Lower lobe of right lung (tissue), 2 donors: Measurements from ENCODE around the gene HSPBAP1. TPM values are rescaled to one million over a fixed set of nuclear protein-coding genes. Genes with fewer than 3 reads are reported as not detected.
"Not testable (repeated sequence)": the region's sequence is repeated elsewhere in the genome, so short reads cannot be mapped to it uniquely, and the experiment has no call there.

ENCODE experiments used
- ATAC-seq, 2 donors: fragments of 200-7000 bp; cut with Tn5 transposase; one replicate each; pipeline ENCODE4 v1.9.1; 2020 to 2022; ENCODE audit warnings: mild to moderate bottlenecking in 2 of 2, moderate library complexity in 2 of 2
- DNase-seq: peaks from one replicate; pipeline ENCODE4 v3.0.0-alpha.2; 2020
- H3K27ac ChIP-seq: fragments of 200-600 bp; one replicate; pipeline ENCODE4 v1.8.0; 2022
- H3K27me3 ChIP-seq: fragments of 200-600 bp; one replicate; pipeline ENCODE4 v1.8.0; 2022; ENCODE audit warnings: low read depth
- H3K36me3 ChIP-seq: fragments of 200-600 bp; one replicate; pipeline ENCODE4 v1.8.0; 2022; ENCODE audit warnings: mild to moderate bottlenecking
- H3K4me1 ChIP-seq: fragments of 200-600 bp; one replicate; pipeline ENCODE4 v1.8.0; 2022
- H3K4me3 ChIP-seq: fragments of 200-600 bp; one replicate; pipeline ENCODE4 v1.8.0; 2022; ENCODE audit warnings: mild to moderate bottlenecking
- H3K9me3 ChIP-seq: fragments of 200-600 bp; one replicate; pipeline ENCODE4 v1.8.0; 2022
- intact Hi-C: fragments of 100-400 bp; cut with DNase I; formaldehyde crosslinking; loops from one replicate; pipeline ENCODE4 v1.11.0; 2022
- total RNA-seq: library from RNA; stranded (reverse); fragmentation: NEBNext Ultra II Directional; extraction: Animal tissue kit (Norgen Biotek cat#: 25700); gene quantifications from one replicate; pipeline ENCODE4 v1.2.1, GENCODE V29; 2021
- TF ChIP-seq, protein P1 (sequence below): fragments of 200-600 bp; IDR thresholded peaks from one replicate; pipeline ENCODE4 v1.8.0; 2022; ENCODE audit warnings: antibody characterized with exemption, mild to moderate bottlenecking
- donor health status: DM: no; HTN: yes; CAD: no; lungs with severe emphysema.

HSPBAP1 gene
- total RNA-seq, 1 donor from 2014 or later: 15.4 TPM

DNA sequence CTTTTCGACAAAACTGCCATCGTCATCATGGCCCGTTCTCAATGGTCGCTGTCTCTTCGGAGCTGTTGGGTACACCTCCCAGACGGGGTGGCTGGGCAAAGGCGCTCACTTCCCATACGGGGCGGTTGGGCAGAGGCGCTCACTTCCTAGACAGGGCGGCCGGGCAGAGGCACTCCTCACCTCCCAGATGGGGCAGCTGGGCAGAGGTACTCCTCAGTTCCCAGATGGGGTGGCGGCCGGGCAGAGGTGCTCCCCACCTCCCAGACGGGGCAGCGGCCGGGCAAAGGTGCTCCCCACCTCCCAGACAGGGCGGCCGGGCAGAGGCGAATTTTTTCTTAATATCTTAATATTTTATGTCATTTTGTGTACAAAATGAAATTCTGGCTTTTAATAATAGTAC lies 68.5 kb downstream of the HSPBAP1 start:
- no peak for ATAC-seq
- no peaks in the 10 kb centered on the region for H3K27me3 ChIP-seq
- TF ChIP-seq, protein P1, sequence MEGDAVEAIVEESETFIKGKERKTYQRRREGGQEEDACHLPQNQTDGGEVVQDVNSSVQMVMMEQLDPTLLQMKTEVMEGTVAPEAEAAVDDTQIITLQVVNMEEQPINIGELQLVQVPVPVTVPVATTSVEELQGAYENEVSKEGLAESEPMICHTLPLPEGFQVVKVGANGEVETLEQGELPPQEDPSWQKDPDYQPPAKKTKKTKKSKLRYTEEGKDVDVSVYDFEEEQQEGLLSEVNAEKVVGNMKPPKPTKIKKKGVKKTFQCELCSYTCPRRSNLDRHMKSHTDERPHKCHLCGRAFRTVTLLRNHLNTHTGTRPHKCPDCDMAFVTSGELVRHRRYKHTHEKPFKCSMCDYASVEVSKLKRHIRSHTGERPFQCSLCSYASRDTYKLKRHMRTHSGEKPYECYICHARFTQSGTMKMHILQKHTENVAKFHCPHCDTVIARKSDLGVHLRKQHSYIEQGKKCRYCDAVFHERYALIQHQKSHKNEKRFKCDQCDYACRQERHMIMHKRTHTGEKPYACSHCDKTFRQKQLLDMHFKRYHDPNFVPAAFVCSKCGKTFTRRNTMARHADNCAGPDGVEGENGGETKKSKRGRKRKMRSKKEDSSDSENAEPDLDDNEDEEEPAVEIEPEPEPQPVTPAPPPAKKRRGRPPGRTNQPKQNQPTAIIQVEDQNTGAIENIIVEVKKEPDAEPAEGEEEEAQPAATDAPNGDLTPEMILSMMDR: no peak
- no peaks in the 10 kb centered on the region for H3K4me1 ChIP-seq
- peak; percentile 45 for DNase-seq
- H3K27ac ChIP-seq: no peak overlapping the region
- H3K9me3 ChIP-seq: no peaks in the 10 kb centered on the region
- intact Hi-C loops: no loop called here
- H3K36me3 ChIP-seq: peaks cover 55% of the 10 kb centered on the region
- no peak overlapping the region for H3K4me3 ChIP-seq

DNA sequence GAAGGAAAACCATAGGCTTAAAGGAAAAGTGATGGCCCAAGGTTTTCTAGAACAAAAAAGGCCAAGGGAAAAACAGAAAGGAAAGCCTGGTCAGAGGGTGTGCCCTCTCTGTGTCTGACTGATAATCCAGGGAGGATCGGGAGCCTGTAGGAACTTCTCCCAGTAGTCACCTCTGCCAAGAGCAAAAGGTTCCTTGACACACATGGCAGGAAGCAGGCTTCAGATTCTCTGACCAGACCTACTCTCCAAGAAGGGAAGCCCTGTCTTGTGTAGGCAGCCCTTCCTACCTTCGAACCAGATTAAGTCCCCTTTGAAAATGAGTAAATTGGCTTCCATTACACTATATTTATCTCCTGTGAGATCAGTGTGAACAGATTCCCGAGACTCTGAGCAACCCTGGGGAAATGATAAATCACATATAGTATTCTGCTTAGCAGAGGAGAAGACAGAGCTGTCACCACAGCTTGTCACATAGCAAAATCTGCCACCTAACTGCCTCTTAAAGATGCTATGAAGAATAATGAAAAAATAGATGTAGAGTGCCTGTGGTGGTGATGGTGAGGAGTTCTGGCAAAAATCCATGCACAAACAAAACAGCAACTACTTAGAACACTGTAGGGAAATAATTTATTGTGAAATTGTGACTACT lies 74.2 kb downstream of the HSPBAP1 start:
- TF ChIP-seq, protein P1: no peak
- ATAC-seq (no peak), DNase-seq (no peak)
- Histone ChIP-seq H3K4me1 (no peaks in the 10 kb centered on the region), H3K9me3 (no peaks in the 10 kb centered on the region), H3K36me3 (peaks cover 85% of the 10 kb centered on the region), H3K27me3 (no peaks in the 10 kb centered on the region), H3K27ac (no peak overlapping the region), H3K4me3 (no peak overlapping the region)
- intact Hi-C loops: no loop called here

DNA sequence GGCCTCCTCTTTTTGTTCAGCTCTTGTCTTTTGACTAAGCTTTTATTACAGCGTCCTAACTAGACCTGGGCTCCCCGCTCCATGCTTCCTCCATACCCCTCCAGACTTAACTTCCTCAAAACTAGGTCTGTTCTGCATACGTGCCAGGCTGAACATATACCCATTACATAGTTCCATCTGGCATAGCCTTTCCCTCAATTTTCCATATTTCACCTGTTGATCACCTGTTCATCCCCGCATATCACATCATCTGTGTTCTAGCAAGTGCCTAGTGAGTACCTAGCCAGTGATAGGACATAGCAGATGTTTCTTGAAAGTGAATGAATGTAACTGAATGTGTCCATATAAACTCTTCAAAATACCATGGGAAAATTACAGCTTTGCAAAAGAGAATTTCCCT lies 77.0 kb downstream of the HSPBAP1 start:
- Histone ChIP-seq H3K9me3 (no peaks in the 10 kb centered on the region), H3K4me1 (no peaks in the 10 kb centered on the region), H3K27me3 (no peaks in the 10 kb centered on the region), H3K4me3 (no peak overlapping the region), H3K36me3 (peaks cover 100% of the 10 kb centered on the region), H3K27ac (no peak overlapping the region)
- ATAC-seq (no peak), DNase-seq (no peak)
- intact Hi-C loops: no loop called here
- TF ChIP-seq, protein P1: no peak

DNA sequence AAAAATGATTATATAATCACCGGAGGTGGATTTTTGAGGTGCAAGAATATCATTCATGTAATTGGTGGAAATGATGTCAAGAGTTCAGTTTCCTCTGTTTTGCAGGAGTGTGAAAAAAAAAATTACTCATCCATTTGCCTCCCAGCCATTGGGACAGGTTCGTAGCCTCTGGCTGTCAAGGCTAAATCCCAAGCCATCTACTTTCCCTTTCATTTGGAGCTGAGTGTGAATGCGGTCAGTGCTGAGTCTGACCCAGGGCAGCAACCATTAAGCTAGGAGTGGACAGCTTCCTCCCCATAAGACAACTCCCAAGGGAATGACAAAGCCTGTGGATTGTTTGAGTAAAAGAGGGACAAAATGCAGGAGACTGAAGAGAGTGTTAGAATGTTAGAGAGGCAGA lies 79.4 kb downstream of the HSPBAP1 start:
- no peaks in the 10 kb centered on the region for H3K9me3 ChIP-seq
- no peaks in the 10 kb centered on the region for H3K27me3 ChIP-seq
- TF ChIP-seq, protein P1: no peak
- H3K27ac ChIP-seq: no peak overlapping the region
- intact Hi-C loops: no loop called here
- no peak for ATAC-seq
- no peak for DNase-seq
- peaks cover 88% of the 10 kb centered on the region for H3K36me3 ChIP-seq
- no peak overlapping the region for H3K4me3 ChIP-seq
- no peaks in the 10 kb centered on the region for H3K4me1 ChIP-seq

DNA sequence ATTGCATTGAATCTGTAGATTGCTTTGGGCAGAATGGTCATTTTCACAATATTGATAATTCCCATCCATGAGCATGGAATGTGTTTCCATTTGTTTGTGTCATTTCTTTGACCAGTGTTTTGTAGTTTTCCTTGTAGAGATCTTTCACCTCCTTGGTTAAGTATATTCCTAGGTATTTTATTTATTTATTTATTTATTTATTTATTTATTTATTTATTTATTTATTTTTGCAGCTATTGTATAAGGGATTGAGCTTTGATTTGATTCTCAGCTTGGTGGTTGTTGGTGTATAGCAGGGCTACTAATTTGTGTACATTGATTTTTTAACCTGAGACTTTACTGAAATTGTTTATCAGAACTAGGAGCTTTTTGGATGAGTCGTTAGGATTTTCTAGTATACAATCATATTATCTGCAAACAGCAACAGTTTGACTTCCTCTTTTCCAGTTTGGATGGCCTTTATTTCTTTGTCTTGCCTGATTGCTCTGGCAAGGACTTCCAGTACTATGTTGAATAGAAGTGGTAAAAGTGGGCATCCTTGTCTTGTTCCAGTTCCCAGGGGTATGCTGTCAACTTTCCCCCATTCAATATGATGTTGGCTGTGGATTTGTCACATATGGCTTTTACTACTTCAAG lies 82.9 kb downstream of the HSPBAP1 start:
- H3K36me3 ChIP-seq: peaks cover 53% of the 10 kb centered on the region
- intact Hi-C loops, ATAC-seq: not testable (repeated sequence)

DNA sequence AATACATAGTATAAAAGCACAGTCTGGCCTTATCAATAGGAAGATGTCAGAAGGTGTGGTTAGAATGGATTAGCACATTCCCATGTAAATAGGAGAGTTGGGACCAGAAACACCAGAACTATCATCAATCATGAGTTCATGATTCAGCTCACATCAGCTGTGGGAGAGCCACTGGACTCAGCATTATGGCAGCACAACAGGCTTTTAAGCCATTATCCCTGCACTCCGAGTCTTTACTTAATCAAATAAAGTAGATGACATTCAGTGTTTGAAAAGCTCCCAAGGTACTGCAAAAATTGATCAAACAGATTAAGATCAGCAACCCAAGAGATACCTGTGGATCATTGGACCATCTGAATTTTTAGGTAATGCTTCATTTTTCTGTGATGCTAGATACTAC lies 88.3 kb downstream of the HSPBAP1 start:
- Histone ChIP-seq H3K27me3 (no peaks in the 10 kb centered on the region), H3K4me1 (no peaks in the 10 kb centered on the region), H3K36me3 (peaks cover 5% of the 10 kb centered on the region), H3K27ac (no peak overlapping the region), H3K4me3 (no peak overlapping the region), H3K9me3 (no peaks in the 10 kb centered on the region)
- TF ChIP-seq, protein P1: no peak
- DNase-seq (no peak), ATAC-seq (no peak)
- intact Hi-C loops: no loop called here

More for the DNA sequence above, 82.9 kb downstream of the HSPBAP1 start:
- not testable (repeated sequence) for H3K4me1 ChIP-seq, H3K27ac ChIP-seq, H3K27me3 ChIP-seq, DNase-seq, H3K4me3 ChIP-seq, H3K9me3 ChIP-seq
